Stimulated activated CD8-positive, alpha-beta memory T cell treated with anti-CD3 and anti-CD28 coated beads, Interleukin-4, amount 100 ng/mL, for 4 hours (primary cell): Measurements from ENCODE around the gene PPIL6.

Experiments used
- DNase-seq, 2 donors: peaks; one replicate each; pipeline ENCODE4 v3.0.0-alpha.2; 2020; ENCODE audit warnings: low read depth in 2 of 2, low spot score in 1 of 2

Gene PPIL6

GRCh38 chr6:109406196-109406595 is 34.2 kb downstream of the PPIL6 start:
- no peak for DNase-seq

DNA sequence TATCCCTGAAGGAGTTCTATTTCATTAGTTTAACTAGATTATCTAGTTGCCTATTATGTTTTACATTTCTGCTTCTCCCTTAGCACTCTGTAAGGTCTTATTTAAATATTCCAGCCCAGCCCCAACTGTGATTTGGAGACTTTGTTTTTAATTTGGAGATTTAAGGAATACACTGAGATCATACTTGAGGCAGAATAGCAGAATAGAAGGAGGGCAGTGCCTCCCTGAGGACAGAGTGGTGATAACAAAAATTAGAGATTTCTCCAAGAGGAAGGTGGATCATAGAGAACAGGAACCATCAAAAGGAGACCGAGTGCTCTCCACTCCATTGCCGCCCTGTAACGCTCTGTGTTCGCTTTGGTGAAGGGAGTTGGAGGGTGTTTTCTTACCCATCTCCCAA is 43.4 kb downstream of the PPIL6 start:
- DNase-seq: no peak

DNA sequence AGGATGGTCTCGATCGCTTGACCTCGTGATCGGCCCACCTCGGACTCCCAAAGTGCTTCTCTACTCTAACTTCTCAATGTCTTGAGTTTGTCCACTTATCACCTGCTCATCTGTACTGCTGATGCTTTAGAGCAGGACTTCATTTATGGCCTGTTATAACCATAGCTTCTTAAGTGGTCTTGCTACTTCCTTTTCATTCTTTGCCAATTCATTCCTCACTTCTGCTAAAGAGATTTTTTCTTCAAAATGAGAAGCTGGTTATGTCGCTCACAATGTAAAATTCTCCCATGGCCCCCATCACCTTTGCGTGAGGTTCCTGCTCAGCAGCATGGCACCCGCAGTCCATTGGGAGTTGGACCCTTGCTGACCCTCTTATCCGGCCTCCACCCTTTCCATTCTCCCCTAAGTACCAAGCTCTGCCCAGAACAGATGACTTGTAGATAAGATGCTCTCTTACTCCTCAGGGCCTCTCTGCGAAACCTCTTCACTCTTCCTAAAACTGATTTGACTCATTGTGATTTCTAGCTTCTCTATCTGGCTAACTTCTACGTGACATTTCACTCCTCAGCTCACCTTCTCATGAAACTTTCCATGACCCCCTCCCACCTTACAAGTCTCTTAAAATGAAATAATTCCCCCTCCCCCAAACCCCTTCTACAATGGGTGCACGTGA is 44.2 kb downstream of the PPIL6 start:
- no peak for DNase-seq

DNA sequence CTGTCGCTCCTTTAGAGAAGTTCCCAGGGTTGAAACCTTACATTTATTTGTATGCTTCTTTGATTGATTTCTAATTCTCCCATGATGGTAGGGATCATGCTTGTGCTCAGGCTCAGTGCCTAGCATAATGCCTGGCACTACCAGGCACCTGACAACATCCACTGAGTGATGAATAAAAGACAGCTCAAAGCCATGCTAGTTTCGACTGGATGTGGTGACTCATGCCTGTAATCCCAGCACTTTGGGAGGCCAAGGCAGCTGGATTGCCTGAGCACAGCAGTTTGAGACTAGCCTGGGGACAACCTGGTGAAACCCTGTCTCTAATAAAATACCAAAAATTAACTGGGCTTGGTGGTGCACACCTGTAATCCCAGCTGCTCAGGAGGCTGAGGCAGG is 46.5 kb downstream of the PPIL6 start:
- DNase-seq: no peak

- no peak for DNase-seq
These were observed 47.1 kb downstream of the PPIL6 start for GRCh38 chr6:109393157-109393885.

DNA sequence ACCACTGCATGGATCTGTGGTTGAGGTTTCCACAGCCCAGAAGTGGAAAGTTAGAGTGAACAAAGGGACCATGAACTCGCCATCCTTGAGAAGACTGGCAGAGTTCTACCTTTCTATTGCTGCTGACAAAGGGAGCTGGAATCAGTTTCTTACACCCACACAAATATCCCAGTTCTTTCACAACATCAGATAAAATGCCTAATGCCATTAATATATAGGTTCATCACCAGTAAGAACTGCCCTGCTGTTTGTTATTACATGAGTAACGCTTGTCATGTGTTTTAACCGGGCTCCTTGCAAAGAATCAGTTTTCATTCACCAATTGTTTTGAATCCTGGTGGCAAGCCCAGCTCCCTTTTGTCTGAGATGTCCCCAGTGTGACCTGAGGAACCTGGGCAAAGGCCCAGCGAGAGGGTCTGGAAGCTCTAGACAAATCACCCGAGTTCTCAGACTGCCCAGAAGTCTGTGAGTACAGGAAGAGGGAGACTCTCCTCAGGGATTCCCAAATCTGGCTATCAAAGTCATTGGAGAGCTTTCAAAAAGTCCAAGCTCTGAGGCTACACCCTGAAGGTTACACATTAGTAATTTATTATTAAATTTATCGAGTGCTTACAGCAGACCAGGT is 50.7 kb downstream of the PPIL6 start:
- no peak for DNase-seq

DNA sequence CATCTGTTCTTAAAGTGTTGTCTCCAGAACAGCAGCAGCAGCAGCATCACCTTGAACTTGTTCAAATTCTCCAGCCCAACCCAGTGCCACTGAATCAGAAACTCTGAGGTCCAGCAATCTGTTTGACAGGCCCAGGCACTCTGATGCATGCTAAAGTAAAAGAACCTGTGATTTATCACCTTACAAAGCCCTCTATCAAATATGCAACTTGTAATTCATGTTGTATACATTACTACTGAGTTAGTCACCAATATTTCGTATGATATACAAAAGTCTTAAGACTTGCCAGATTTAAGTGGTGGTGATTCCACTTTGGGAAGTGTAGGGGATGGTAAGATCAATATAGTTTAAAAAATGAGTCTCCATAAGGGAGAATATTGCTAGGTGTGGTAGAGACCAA is 52.2 kb downstream of the PPIL6 start:
- no peak for DNase-seq

DNA sequence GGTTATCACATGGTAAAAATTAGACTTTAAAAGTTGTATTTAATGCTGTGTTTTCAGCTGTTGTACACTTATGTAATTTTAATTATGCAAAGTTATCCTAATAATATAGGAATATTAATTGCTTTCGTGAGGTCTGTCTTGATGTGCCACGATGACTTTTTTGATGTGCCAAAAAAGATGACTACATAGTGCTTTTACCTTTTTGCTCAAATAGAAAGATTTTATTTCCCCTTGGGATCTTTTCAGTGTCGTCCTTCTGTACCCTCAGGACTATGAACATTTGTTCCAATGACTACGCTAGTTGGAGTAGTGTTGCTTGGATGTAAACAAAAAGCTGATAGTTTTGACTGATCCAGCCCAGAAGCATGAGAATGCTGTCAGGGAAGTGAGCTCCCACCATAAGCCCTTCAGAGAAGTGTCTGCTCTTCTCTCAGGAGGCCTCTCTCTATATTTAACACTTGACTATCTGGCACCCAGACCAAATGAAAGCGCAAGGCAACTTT is 56.9 kb downstream of the PPIL6 start:
- no peak for DNase-seq

GRCh38 chr6:109382576-109383437 is 57.6 kb downstream of the PPIL6 start:
- peak; percentile 74 to 82 for DNase-seq

GRCh38 chr6:109381747-109382575 is 58.5 kb downstream of the PPIL6 start, which contains the start of gene CD164:
CD164 (minus strand) TSS chr6:109382467; CDS start chr6:109382378, 89 bp downstream.
- peak; percentile 87 for DNase-seq

DNA sequence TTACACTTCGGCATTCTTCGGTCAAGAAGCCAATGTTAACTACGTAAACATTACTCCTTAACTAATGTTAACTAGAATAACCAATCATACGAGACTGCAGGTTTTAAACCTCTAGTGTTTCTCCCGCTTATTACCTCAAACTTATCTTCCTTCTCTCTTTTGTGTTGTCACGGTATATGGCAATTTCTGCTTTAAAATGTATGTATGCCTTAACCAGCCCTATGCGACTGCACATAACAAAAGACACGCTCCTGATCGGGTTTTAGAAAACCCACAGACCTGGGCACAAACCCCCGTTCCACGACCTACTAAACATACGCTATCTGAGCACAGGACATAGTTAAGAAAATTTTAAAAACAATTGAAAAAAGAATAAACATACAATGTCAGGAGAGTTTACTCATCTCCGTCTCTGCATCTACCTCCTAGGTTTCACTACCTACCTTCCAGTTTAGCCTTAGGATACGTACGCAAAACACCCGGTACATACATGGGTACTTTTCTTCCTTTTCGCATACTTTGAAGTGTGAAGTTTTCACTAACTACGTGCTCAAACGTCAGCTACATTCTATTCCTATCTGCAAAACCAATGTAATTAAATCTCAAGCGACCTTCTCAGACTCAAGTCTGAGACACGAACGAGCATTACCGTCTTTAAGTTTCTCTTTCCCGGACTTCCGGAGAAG is 59.2 kb downstream of the PPIL6 start:
- no peak for DNase-seq

DNA sequence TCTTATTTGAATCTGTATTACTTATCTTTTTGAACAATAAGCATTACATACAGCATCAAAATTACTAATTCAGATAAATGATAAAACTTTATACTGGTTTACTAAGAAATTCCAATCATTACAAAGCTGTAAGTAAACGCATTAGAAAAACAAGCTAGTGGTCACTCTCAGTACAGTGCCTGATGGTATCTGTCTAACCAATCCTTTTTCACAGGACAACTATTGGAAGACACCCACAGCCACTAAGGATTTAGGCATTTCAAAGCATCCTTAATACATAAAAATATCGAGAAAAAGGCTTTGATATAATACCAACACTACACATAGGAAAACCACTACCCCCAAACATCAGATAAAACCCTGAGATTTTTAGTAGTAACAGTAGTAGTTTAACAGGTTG is 60.7 kb downstream of the PPIL6 start:
- DNase-seq: no peak

- no peak for DNase-seq
These were observed 62.7 kb downstream of the PPIL6 start for GRCh38 chr6:109377717-109378116.

GRCh38 chr6:109374326-109374892 is 66.0 kb downstream of the PPIL6 start:
- no peak for DNase-seq

DNA sequence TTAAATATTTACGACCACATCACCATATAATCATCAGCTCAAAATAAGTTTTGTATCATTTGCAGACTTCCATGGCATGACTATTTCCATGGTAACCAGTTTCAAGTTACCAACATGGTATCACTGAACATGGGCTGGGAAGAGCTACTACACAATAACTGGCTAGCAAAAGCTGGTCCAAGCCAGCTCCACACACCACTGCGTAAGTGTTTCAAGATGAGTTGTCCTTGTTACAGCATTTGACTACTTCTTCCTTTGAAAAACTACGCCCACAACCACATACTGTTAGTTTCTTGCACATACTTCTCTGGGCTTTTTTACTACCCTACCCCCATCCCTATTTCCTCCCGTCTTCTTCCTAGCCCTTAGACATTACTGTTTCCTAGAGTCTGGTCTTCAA is 66.7 kb downstream of the PPIL6 start:
- no peak for DNase-seq

- DNase-seq: no peak
These were observed 67.1 kb downstream of the PPIL6 start for GRCh38 chr6:109373331-109373730.

DNA sequence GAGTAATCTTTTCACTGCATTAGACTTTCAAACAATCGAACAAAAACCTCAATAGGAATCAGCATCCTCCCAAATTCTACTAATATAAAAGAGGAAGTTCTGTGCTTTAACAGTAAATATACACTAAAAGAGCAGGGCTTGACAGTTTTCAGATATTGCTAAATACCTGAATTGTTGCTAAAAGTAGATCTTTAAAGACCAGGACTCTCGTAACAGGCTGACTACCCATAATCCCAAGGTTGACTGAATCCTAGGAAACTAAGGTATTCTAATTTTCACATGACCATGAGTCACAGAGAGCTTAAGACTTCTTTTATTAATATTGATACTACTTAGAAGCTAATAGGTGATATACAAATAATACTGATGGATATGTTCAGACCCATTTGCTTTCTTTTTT is 68.3 kb downstream of the PPIL6 start:
- no peak for DNase-seq

DNA sequence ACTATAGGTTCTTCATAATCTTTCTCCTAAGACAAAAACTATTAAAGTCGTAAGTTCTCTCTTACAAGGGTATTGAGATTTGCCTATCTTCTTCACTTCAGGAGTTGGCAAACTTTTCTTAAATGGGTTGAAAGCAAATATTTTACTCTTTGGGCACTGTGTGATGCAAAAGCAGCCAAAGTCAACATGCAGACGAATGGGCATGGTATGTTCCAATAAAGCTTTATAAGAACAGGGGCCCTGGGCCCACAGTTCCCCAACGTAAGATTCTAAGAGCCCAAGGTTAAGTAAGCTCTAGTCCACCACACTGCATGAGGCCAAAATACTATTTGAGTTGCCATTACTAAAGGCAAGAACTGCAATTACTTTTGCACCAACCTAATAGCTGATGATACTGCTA is 69.6 kb downstream of the PPIL6 start:
- DNase-seq: no peak

GRCh38 chr6:109370336-109370735 is 70.1 kb downstream of the PPIL6 start:
- DNase-seq: no peak
